IPS-20b (cell line): ENCODE results near the gene SMC5.
"Not testable (repeated sequence)": the region's sequence is repeated elsewhere in the genome, so short reads cannot be mapped to it uniquely, and the experiment has no call there.

ENCODE experiments used
- H3K27ac ChIP-seq: one replicate; pipeline ENCODE4 v1.5.1; 2013; ENCODE audit warnings: low read length
- H3K27me3 ChIP-seq: 2 replicates; pipeline ENCODE4 v1.6.1; 2013; ENCODE audit warnings: mild to moderate bottlenecking, low read length, inconsistent platforms; ENCODE audit not compliant: insufficient read depth
- H3K36me3 ChIP-seq: 2 replicates; pipeline ENCODE4 v1.6.1; 2013; ENCODE audit warnings: low read depth, mild to moderate bottlenecking, inconsistent platforms, low read length, moderate library complexity; ENCODE audit not compliant: insufficient read depth
- H3K4me1 ChIP-seq: 2 replicates; pipeline ENCODE4 v1.6.1; 2013; ENCODE audit warnings: mild to moderate bottlenecking, control low read depth, inconsistent platforms, low read length, moderate library complexity; ENCODE audit not compliant: insufficient read depth
- H3K4me3 ChIP-seq: 2 replicates; pipeline ENCODE4 v1.5.1; 2013; ENCODE audit warnings: mild to moderate bottlenecking, low read length, inconsistent platforms
- H3K9ac ChIP-seq: 2 replicates; pipeline ENCODE4 v1.6.1; 2013; ENCODE audit warnings: low read depth, mild to moderate bottlenecking, inconsistent platforms, low read length, moderate library complexity
- H3K9me3 ChIP-seq: 2 replicates; pipeline ENCODE4 v1.6.1; 2013; ENCODE audit warnings: mild to moderate bottlenecking, low read depth, low read length, inconsistent platforms; ENCODE audit not compliant: insufficient read depth

Gene SMC5

DNA sequence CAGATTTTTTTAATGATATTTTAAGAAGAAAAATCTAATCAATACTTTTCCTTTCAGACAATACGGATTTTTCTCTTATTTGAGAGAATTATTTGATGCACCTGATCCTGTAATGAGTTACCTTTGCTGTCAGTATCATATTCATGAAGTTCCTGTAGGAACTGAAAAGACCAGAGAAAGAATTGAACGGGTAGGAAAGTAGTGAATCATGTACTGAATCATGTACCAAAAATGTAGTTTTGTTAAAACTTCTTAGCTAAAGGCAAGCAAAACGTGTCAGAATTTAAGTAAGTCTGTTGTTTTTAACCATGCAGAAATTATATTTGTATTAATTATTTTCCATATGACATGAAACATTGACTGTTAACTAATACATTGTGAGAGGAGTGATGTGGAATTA is 56.6 kb downstream of the SMC5 start:
- Histone ChIP-seq H3K9me3 (no peaks in the 10 kb centered on the region), H3K4me3 (no peak overlapping the region), H3K27me3 (no peaks in the 10 kb centered on the region), H3K4me1 (no peaks in the 10 kb centered on the region), H3K36me3 (peaks cover 70% of the 10 kb centered on the region), H3K9ac (no peak overlapping the region), H3K27ac (no peak overlapping the region)

DNA sequence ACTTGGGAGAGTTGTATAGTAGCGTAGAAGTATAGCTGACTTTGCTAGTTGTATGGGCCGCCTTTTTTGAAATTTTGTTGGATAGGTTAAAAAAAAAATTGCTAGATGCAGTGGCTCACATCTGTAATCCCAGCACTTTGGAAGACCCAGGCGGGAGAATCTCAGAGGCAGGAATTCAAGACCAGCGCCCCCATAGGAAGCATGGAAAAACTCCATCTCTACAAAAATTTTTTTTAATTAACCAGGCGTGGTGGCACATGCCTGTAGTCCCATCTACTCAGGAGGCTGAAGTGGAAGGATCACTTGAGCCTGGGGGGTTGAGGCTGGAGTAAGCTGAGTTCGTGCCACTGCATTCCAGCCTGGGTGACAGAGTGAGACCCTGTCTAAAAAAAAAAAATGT is 59.2 kb downstream of the SMC5 start:
- Histone ChIP-seq H3K9me3 (no peaks in the 10 kb centered on the region), H3K9ac (no peak overlapping the region), H3K4me1 (no peaks in the 10 kb centered on the region), H3K36me3 (peaks cover 69% of the 10 kb centered on the region), H3K27ac (no peak overlapping the region), H3K27me3 (no peaks in the 10 kb centered on the region), H3K4me3 (no peak overlapping the region)

GRCh38 chr9:70322096-70322495 is 63.3 kb downstream of the SMC5 start:
- H3K9me3 ChIP-seq = no peaks in the 10 kb centered on the region

GRCh38 chr9:70324963-70325362 is 66.2 kb downstream of the SMC5 start:
- H3K36me3 ChIP-seq = peaks cover 85% of the 10 kb centered on the region
- H3K4me3 ChIP-seq = no peak overlapping the region
- peaks cover 15% of the 10 kb centered on the region for H3K9me3 ChIP-seq
- no peak overlapping the region for H3K27ac ChIP-seq
- H3K4me1 ChIP-seq = no peaks in the 10 kb centered on the region
- no peaks in the 10 kb centered on the region for H3K27me3 ChIP-seq
- H3K9ac ChIP-seq = no peak overlapping the region

More at GRCh38 chr9:70322096-70322495, 63.3 kb downstream of the SMC5 start:
- H3K27me3 ChIP-seq = no peaks in the 10 kb centered on the region
- no peak overlapping the region for H3K9ac ChIP-seq
- no peaks in the 10 kb centered on the region for H3K4me1 ChIP-seq
- peaks cover 83% of the 10 kb centered on the region for H3K36me3 ChIP-seq
- H3K27ac ChIP-seq = no peak overlapping the region
- no peak overlapping the region for H3K4me3 ChIP-seq

DNA sequence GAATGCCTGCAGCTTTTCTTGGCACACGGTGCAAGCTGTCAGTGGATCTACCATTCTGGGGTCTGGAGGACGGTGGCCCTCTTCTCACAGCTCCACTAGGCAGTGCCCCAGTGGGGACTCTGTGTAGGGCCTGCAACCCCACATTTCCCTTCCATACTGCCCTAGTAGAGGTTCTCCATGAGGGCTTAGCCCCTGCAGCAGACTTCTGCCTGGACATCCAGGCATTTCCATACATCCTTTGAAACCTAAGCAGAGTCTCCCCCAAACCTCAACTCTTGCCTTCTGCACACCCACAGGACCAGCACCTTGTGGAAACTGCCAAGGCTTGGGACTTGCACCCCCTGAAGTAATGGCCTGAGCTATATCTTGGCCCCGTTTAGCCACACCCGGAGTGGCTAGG is 69.8 kb downstream of the SMC5 start:
- Histone ChIP-seq H3K9me3 (peaks cover 15% of the 10 kb centered on the region), H3K36me3 (peaks cover 67% of the 10 kb centered on the region)
- not testable (repeated sequence) for H3K4me1 ChIP-seq, H3K9ac ChIP-seq, H3K27me3 ChIP-seq, H3K4me3 ChIP-seq, H3K27ac ChIP-seq

GRCh38 chr9:70340572-70340971 is 81.8 kb downstream of the SMC5 start:
- Histone ChIP-seq H3K27ac (no peak overlapping the region), H3K4me1 (no peaks in the 10 kb centered on the region), H3K9ac (no peak overlapping the region), H3K27me3 (no peaks in the 10 kb centered on the region), H3K36me3 (peaks cover 11% of the 10 kb centered on the region), H3K9me3 (no peaks in the 10 kb centered on the region), H3K4me3 (no peak overlapping the region)

DNA sequence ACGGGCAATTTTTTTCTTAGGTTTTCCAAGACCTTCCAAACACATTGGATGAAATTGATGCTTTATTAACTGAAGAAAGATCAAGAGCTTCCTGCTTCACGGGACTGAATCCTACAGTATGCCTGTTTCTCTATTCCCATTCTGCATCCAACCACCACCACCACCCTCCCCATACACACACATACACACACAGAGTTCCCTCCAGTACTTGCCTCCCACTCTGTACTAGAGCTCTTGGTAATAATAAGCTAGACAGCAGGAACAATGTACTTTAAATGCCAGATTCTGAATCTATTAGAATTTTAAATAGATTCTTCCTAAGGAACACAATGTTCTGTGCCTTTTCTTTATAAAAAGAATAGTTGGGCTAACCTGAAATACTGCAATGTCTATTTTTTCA is 88.3 kb downstream of the SMC5 start:
- Histone ChIP-seq H3K4me1 (no peaks in the 10 kb centered on the region), H3K27me3 (no peaks in the 10 kb centered on the region), H3K36me3 (peaks cover 52% of the 10 kb centered on the region), H3K4me3 (no peak overlapping the region), H3K9me3 (no peaks in the 10 kb centered on the region), H3K9ac (no peak overlapping the region), H3K27ac (no peak overlapping the region)

GRCh38 chr9:70352356-70352755 is 93.6 kb downstream of the SMC5 start:
- no peak overlapping the region for H3K27ac ChIP-seq
- no peaks in the 10 kb centered on the region for H3K27me3 ChIP-seq
- peaks cover 35% of the 10 kb centered on the region for H3K36me3 ChIP-seq

GRCh38 chr9:70352802-70353201 is 94.0 kb downstream of the SMC5 start:
- Histone ChIP-seq H3K27me3 (no peaks in the 10 kb centered on the region), H3K9me3 (no peaks in the 10 kb centered on the region), H3K36me3 (peaks cover 31% of the 10 kb centered on the region), H3K27ac (no peak overlapping the region), H3K4me3 (no peak overlapping the region), H3K4me1 (no peaks in the 10 kb centered on the region), H3K9ac (no peak overlapping the region)

More at GRCh38 chr9:70352356-70352755, 93.6 kb downstream of the SMC5 start:
- Histone ChIP-seq H3K9me3 (no peaks in the 10 kb centered on the region), H3K9ac (no peak overlapping the region), H3K4me1 (no peaks in the 10 kb centered on the region), H3K4me3 (no peak overlapping the region)

DNA sequence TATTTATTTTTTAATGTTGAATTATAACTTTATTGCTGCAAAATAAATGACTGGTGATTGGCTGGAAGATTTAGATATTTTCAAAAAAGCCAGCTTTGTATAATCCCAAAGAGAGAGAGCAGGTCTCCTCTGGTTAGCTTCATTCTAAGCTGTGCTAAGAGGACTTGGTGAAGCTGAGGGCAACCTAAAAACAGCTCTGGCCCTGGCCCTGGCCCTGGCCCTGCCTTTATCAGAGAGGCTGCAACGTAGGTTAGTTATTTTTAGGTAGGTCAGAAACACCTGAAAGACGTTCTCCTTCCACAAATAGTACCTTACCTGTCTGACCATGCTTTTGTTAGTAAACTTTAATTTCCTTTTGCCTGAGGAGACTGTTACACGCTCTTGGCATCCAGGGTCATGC is 97.0 kb downstream of the SMC5 start:
- Histone ChIP-seq H3K9ac (no peak overlapping the region), H3K4me1 (no peaks in the 10 kb centered on the region), H3K27ac (no peak overlapping the region), H3K4me3 (no peak overlapping the region), H3K9me3 (no peaks in the 10 kb centered on the region), H3K36me3 (peaks cover 15% of the 10 kb centered on the region), H3K27me3 (no peaks in the 10 kb centered on the region)

- H3K4me1 ChIP-seq = no peaks in the 10 kb centered on the region
- H3K9ac ChIP-seq = no peak overlapping the region
- H3K9me3 ChIP-seq = no peaks in the 10 kb centered on the region
- no peaks in the 10 kb centered on the region for H3K36me3 ChIP-seq
- no peaks in the 10 kb centered on the region for H3K27me3 ChIP-seq
- no peak overlapping the region for H3K27ac ChIP-seq
- no peak overlapping the region for H3K4me3 ChIP-seq
Observed at GRCh38 chr9:70362952-70363351, 104.2 kb downstream of the SMC5 start.

- Histone ChIP-seq H3K36me3 (no peaks in the 10 kb centered on the region), H3K9me3 (no peaks in the 10 kb centered on the region), H3K27ac (no peak overlapping the region), H3K4me3 (no peak overlapping the region), H3K9ac (no peak overlapping the region), H3K27me3 (no peaks in the 10 kb centered on the region), H3K4me1 (no peaks in the 10 kb centered on the region)
Observed at GRCh38 chr9:70363760-70364159, 105.0 kb downstream of the SMC5 start.
